ENCODE results near the gene MYBBP1A. TPM values are rescaled to one million over a fixed set of nuclear protein-coding genes. Genes with fewer than 3 reads are reported as not detected.

Gene MYBBP1A
- total and polyA plus RNA-seq, 2 donors (not counting 1 experiment from before 2014, with no cell fraction given), result 72.4 to 74.4 TPM

- no peak for ATAC-seq (ENCODE audit: low read depth)
- Mint-ChIP-seq H3K4me1 (peaks cover 2% of the 10 kb centered on the region), H3K27me3 (peaks cover 10% of the 10 kb centered on the region), H3K4me3 (no peak overlapping the region), H3K9me3 (ENCODE audit: insufficient read depth) (no peaks in the 10 kb centered on the region), H3K27ac (no peak overlapping the region)
- Histone ChIP-seq H3K9ac (ENCODE audit: low read length) (no peak overlapping the region), H3K79me2 (ENCODE audit: control insufficient read depth, insufficient read depth, low read length) (no peaks in the 10 kb centered on the region), H3K9me3 (ENCODE audit: control extremely low read depth in 1 of 3, control insufficient read depth in 2 of 3, insufficient read depth in 1 of 3, low read length in 2 of 3) (no peaks in the 10 kb centered on the region), H3K4me2 (replicated peaks; ENCODE audit: low read depth, low read length, poor library complexity, severe bottlenecking) (no peak overlapping the region), H3K27ac (ENCODE audit: low read length in 2 of 2) (no peak overlapping the region), H3K36me3 (replicated peaks in 1 of 2; ENCODE audit: control extremely low read depth in 1 of 2, control insufficient read depth in 1 of 2, extremely low read depth in 1 of 2, insufficient read depth in 2 of 2, low read length in 1 of 2) (peaks cover 0 to 25% of the 10 kb centered on the region in 2 experiments), H3K27me3 (replicated peaks in 1 of 4; ENCODE audit: control extremely low read depth in 1 of 4, control insufficient read depth in 3 of 4, insufficient read depth in 4 of 4, low read length in 3 of 4) (no peaks in the 10 kb centered on the region), H3K4me3 (ENCODE audit: control extremely low read depth in 1 of 5, extremely low read depth in 1 of 5, insufficient read depth in 1 of 5, low read depth in 2 of 5, low read length in 4 of 5) (no peak overlapping the region), H4K20me1 (ENCODE audit: control insufficient read depth, insufficient read depth, low read length, poor library complexity, severe bottlenecking) (no peaks in the 10 kb centered on the region), H2AFZ (ENCODE audit: insufficient read depth, low read depth, low read length, poor library complexity, severe bottlenecking) (no peak overlapping the region), H3K4me1 (ENCODE audit: control insufficient read depth in 2 of 2, insufficient read depth in 2 of 2, low read length in 2 of 2) (peaks cover 0 to 3% of the 10 kb centered on the region in 2 donors)
- ChIA-PET POLR2A (no interaction called here), CTCF (no interaction called here)
- intact Hi-C loops (cut with micrococcal nuclease), result no loop called here
- WGBS (ENCODE audit: insufficient coverage), result 74% methylated on average over 14 of the region's 18 CpGs
- no peak for TF ChIP-seq EZH2 (IDR thresholded peaks at IDR 0.05; ENCODE audit: borderline replicate concordance, insufficient read depth, low read depth, low read length, poor library complexity, severe bottlenecking)
- TF ChIP-seq, protein P1, sequence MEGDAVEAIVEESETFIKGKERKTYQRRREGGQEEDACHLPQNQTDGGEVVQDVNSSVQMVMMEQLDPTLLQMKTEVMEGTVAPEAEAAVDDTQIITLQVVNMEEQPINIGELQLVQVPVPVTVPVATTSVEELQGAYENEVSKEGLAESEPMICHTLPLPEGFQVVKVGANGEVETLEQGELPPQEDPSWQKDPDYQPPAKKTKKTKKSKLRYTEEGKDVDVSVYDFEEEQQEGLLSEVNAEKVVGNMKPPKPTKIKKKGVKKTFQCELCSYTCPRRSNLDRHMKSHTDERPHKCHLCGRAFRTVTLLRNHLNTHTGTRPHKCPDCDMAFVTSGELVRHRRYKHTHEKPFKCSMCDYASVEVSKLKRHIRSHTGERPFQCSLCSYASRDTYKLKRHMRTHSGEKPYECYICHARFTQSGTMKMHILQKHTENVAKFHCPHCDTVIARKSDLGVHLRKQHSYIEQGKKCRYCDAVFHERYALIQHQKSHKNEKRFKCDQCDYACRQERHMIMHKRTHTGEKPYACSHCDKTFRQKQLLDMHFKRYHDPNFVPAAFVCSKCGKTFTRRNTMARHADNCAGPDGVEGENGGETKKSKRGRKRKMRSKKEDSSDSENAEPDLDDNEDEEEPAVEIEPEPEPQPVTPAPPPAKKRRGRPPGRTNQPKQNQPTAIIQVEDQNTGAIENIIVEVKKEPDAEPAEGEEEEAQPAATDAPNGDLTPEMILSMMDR (IDR thresholded peaks at IDR 0.05), result no peak
- DNase-seq, result no peak
Observed at GRCh38 chr17:4536742-4537411, 18.3 kb downstream of the MYBBP1A start.

- Mint-ChIP-seq H3K4me1 (peaks cover 2% of the 10 kb centered on the region), H3K27ac (no peak overlapping the region), H3K4me3 (no peak overlapping the region), H3K9me3 (ENCODE audit: insufficient read depth) (no peaks in the 10 kb centered on the region), H3K27me3 (peaks cover 11% of the 10 kb centered on the region)
- ChIA-PET POLR2A (no interaction called here), CTCF (no interaction called here)
- Histone ChIP-seq H2AFZ (ENCODE audit: insufficient read depth, low read depth, low read length, poor library complexity, severe bottlenecking) (no peak overlapping the region), H3K4me3 (ENCODE audit: control extremely low read depth in 1 of 5, extremely low read depth in 1 of 5, insufficient read depth in 1 of 5, low read depth in 2 of 5, low read length in 4 of 5) (no peak overlapping the region), H3K4me2 (replicated peaks; ENCODE audit: low read depth, low read length, poor library complexity, severe bottlenecking) (no peak overlapping the region), H3K9me3 (ENCODE audit: control extremely low read depth in 1 of 3, control insufficient read depth in 2 of 3, insufficient read depth in 1 of 3, low read length in 2 of 3) (no peaks in the 10 kb centered on the region), H3K27ac (ENCODE audit: low read length in 2 of 2) (no peak overlapping the region), H3K4me1 (ENCODE audit: control insufficient read depth in 2 of 2, insufficient read depth in 2 of 2, low read length in 2 of 2) (peaks cover 0 to 3% of the 10 kb centered on the region in 2 donors), H4K20me1 (ENCODE audit: control insufficient read depth, insufficient read depth, low read length, poor library complexity, severe bottlenecking) (no peaks in the 10 kb centered on the region), H3K9ac (ENCODE audit: low read length) (no peak overlapping the region), H3K79me2 (ENCODE audit: control insufficient read depth, insufficient read depth, low read length) (no peaks in the 10 kb centered on the region), H3K27me3 (replicated peaks in 1 of 4; ENCODE audit: control extremely low read depth in 1 of 4, control insufficient read depth in 3 of 4, insufficient read depth in 4 of 4, low read length in 3 of 4) (no peaks in the 10 kb centered on the region), H3K36me3 (replicated peaks in 1 of 2; ENCODE audit: control extremely low read depth in 1 of 2, control insufficient read depth in 1 of 2, extremely low read depth in 1 of 2, insufficient read depth in 2 of 2, low read length in 1 of 2) (peaks cover 0 to 19% of the 10 kb centered on the region in 2 experiments)
- 79% methylated on average over 16 of the region's 19 CpGs for WGBS (ENCODE audit: insufficient coverage)
- intact Hi-C loops (cut with micrococcal nuclease), result no loop called here
- no peak for ATAC-seq (ENCODE audit: low read depth)
- no peak for TF ChIP-seq EZH2 (IDR thresholded peaks at IDR 0.05; ENCODE audit: borderline replicate concordance, insufficient read depth, low read depth, low read length, poor library complexity, severe bottlenecking)
- TF ChIP-seq, protein P1 (IDR thresholded peaks at IDR 0.05), result no peak
- DNase-seq, result no peak
Observed at GRCh38 chr17:4536259-4536741, 18.9 kb downstream of the MYBBP1A start.

All from B cell (primary cell).